Measurements from ENCODE around the gene MCM9. TPM values are rescaled to one million over a fixed set of nuclear protein-coding genes. Genes with fewer than 3 reads are reported as not detected.
"Not testable (repeated sequence)": the region's sequence is repeated elsewhere in the genome, so short reads cannot be mapped to it uniquely, and the experiment has no call there.

MCM9 gene
- total and polyA plus RNA-seq, 2 of the 4 experiments (the other 2 are of a cell fraction): 3.5 to 7.2 TPM

GRCh38 chr6:118868901-118869300, 66.1 kb downstream of the MCM9 start:
- H3K27me3 ChIP-seq (ENCODE audit: control insufficient read depth, insufficient read depth, low read length); H2AK9ac ChIP-seq (replicated peaks; ENCODE audit: low read depth, low read length, poor library complexity); H3K9me1 ChIP-seq (ENCODE audit: insufficient read depth, low read length); H2BK120ac ChIP-seq (ENCODE audit: low read depth, low read length); H4K8ac ChIP-seq (ENCODE audit: low read depth in 2 of 2, low read length in 2 of 2); CTCF ChIA-PET; H4K5ac ChIP-seq (ENCODE audit: low read depth, low read length); H3K23ac ChIP-seq (ENCODE audit: low read depth, low read length); H4K91ac ChIP-seq (ENCODE audit: insufficient read depth, low read depth, low read length); H3K56ac ChIP-seq (ENCODE audit: extremely low read depth, insufficient read depth, low read length); in situ Hi-C loops (cut with MboI; ENCODE audit: low sequenced_read_pairs); H3K4me1 ChIP-seq (ENCODE audit: control insufficient read depth, insufficient read depth, low read length); DNase-seq; H2BK15ac ChIP-seq (ENCODE audit: low read depth, low read length); H4K20me1 ChIP-seq (ENCODE audit: insufficient read depth, low read length); ATAC-seq (ENCODE audit: low read depth); H2AK5ac ChIP-seq (ENCODE audit: low read depth, low read length); H3K4me3 ChIP-seq (ENCODE audit: insufficient read depth, low read depth, low read length); H3K18ac ChIP-seq (ENCODE audit: low read depth, low read length); H3K4ac ChIP-seq (ENCODE audit: low read depth, low read length); H3K14ac ChIP-seq (replicated peaks; ENCODE audit: low read depth, low read length); H3K9ac ChIP-seq (ENCODE audit: low read depth, low read length); dilution Hi-C loops (cut with HindIII; ENCODE audit: low sequenced_read_pairs, unreplicated experiment); POLR2A ChIA-PET (ENCODE audit: unreplicated experiment); H3K27ac ChIP-seq (ENCODE audit: insufficient read depth, low read length); H3K4me2 ChIP-seq (ENCODE audit: low read depth, low read length); H2BK20ac ChIP-seq (ENCODE audit: low read depth, low read length); intact Hi-C loops (cut with micrococcal nuclease); H2AFZ ChIP-seq (replicated peaks; ENCODE audit: low read length, poor library complexity); BruUV-seq (replicated peaks); H3K9me3 ChIP-seq (ENCODE audit: control insufficient read depth, insufficient read depth, low read length); H2BK5ac ChIP-seq (ENCODE audit: low read depth, low read length, poor library complexity, severe bottlenecking); H3K36me3 ChIP-seq (ENCODE audit: control insufficient read depth, insufficient read depth, low read length): not testable (repeated sequence)
- WGBS, 2 experiments (ENCODE audit: extremely low coverage in 2 of 2, insufficient read length in 1 of 2): no CpG with 5 or more reads among the region's 2 CpGs
- peaks cover 17 to 20% of the 10 kb centered on the region in 2 experiments; a peak in 3 of 4 replicates for H3K79me1 ChIP-seq (ENCODE audit: low read depth in 1 of 2, low read length in 2 of 2)

Data from IMR-90 (cell line).